Measurements from ENCODE around the gene MARCHF10.

MARCHF10 gene

DNA sequence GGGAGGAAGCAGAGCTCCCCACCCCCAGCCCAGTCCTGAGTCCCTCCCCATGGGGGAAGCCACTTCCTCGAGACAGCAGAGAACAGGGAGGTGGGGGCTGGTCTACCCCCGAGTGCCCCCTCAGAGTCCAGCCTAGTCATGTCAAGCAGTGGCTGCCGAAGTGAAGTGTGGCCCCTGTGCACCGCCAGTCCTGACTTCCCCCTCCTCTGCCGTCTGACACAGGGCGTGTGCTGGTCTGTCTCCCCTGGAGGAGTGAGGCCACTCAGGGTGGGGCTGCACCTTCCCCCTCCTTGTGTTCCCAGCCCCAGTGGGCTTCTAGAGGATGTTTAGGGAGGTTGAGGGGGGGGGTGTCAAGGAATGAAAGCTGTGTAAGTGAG is 133.8 kb downstream of the MARCHF10 start:
- no peak for DNase-seq

DNA sequence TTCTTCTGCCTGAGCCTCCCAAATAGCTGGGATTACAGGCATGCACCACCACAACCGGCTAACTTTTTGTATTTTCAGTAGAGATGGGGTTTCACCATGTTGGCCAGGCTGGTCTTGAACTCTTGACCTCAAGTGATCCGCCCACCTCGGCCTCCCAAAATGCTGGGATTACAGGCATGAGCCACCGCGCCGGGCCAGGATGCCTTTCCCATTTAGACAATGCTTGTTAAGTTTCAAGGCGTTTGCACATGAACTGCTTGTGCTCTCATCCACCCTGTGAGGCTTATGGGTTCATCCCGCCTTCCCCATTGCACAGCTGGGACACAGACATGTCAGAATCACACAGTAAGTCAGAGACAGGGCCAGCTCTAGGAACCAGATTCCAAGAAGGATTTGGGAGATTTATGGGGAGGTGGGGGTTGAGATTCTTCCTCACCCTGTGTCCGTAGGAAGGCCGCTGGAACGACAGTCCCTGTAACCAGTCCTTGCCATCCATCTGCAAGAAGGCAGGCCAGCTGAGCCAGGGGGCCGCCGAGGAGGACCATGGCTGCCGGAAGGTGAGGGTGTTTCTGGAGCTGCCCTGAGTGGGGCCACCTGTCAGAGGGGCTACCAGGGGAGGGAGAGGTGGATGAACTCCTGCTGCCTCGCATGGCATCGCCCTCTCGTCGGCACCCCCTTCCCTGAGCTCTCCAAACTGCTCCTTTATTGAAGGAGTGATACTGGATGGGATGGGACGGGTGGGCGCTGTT is 134.3 kb downstream of the MARCHF10 start:
- no peak for DNase-seq

DNA sequence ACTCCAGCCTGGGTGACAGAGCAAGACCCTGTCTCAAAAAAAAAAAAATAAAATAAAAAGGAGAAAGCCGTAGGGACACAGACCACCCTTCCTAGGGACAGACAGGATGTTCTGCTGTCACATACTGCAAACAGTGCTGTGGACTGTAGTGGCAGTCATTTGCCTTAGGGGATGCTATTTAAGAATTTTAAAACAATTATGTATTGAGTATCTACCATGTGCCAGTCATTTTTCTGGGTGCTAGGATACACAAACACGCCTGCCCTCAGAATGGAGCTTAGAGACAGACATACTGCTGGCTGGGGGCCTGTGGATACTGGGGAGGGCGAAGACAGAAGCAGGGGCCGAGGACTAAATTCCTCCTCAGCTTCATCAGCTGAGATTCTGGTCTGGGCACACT is 135.2 kb downstream of the MARCHF10 start:
- DNase-seq: no peak

DNA sequence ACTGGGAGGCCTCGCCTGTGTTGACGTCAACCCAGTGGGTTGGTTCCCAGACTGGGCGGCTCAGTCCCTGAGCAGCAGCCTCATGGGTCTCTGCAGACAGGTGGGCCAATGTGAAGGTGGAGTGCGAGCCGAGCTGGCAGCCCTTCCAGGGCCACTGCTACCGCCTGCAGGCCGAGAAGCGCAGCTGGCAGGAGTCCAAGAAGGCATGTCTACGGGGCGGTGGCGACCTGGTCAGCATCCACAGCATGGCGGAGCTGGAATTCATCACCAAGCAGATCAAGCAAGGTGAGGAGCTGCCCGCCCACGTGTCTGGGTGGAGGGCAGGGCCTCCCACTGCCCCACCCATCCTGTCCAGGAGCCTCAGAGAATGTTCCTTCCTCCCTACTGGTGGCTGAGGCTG is 136.6 kb downstream of the MARCHF10 start:
- no peak for DNase-seq

DNA sequence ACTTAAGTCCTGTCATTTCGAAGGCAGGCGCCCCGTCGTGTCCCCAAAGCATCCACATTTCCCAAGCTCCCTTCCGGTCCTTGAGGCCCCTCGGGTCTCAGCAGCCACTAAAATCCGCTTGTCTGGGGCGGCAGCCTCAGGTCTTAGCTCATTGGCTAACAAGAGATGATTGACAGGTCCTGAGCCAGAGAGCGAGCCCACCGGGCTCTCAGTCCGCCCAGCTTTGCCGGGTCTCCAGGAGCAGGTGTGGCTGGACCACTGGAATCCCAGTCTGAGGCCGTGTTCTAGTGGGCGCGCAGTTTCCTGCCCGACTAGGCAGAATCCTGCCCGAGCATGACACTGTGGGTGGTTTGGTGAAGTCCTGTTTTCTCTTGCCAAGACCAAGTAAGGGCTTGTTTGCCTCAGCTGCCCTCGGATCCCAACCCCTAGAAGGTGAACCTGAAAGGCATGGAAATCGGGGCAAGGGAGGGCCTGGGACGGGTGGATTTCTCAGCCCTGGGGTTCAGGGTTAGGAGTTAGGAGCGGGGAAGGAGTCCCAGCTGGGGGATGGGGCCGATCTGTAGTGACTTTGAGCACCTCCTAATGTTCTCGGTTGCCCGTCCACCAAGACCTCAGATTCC is 137.8 kb downstream of the MARCHF10 start:
- DNase-seq: no peak

DNA sequence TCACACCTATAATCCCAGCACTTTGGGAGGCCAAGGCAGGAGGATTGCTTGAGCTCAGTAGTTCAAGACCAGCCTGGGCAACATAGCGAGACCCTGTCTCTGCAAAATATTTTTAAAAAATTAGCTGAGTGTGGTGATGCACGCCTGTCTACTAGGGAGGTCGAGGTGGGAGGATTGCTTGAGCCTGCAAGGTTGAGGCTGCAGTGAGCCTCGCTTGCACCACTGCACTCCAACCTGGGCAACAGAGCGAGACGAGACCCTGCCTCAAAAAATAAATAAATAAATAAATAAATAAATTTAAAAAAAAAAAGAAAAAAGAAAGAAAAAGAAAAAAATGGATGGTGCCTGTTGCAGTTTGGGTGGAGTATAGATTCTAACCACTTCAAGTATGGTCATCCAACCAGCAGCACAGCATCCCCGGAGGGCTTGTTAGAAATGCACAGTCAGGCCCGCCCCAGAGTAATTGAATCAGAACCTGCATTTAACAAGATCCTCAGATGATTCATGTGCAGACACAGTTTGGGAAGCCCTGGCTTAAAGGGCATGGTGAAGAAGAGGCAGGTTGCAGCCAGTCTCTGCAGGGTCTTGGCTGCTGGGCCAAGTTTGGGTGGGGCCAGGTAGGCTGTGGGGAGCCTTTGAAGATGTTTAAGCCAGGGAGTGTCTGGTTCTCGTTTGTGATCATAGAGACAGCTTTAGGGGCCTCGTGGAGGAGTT is 139.9 kb downstream of the MARCHF10 start:
- DNase-seq: no peak

DNA sequence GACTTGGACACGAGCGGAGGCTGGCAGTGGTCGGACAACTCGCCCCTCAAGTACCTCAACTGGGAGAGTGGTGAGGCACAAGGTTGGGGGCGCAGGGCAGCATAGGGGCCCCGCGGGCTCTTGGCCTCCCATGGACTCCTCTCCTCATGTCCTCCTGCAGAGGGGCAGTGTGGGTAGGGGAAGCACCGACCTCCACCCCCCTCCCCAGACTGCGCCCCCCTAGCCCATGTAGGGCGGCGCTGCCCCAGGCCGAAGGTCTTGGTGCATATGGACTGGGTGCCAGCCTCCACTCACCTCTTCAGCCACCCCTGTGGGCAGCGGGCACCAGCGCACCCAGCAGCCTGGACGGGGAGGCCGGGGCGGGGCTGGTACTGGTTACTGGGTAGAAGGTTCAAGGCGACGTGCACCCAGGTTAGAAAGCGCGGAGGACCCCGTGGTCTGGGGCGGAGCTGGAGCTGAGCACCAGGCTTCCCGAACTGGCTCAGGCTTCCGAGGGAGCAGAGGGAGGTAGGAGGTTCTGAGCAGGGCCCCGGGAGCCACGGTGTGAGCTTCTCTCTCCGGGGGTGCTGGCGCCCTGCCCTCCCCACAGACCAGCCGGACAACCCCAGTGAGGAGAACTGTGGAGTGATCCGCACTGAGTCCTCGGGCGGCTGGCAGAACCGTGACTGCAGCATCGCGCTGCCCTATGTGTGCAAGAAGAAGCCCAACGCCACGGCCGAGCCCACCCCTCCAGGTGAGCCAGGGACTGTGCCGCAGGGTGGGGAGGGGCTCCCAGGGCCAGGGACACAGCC is 141.1 kb downstream of the MARCHF10 start:
- no peak for DNase-seq

DNA sequence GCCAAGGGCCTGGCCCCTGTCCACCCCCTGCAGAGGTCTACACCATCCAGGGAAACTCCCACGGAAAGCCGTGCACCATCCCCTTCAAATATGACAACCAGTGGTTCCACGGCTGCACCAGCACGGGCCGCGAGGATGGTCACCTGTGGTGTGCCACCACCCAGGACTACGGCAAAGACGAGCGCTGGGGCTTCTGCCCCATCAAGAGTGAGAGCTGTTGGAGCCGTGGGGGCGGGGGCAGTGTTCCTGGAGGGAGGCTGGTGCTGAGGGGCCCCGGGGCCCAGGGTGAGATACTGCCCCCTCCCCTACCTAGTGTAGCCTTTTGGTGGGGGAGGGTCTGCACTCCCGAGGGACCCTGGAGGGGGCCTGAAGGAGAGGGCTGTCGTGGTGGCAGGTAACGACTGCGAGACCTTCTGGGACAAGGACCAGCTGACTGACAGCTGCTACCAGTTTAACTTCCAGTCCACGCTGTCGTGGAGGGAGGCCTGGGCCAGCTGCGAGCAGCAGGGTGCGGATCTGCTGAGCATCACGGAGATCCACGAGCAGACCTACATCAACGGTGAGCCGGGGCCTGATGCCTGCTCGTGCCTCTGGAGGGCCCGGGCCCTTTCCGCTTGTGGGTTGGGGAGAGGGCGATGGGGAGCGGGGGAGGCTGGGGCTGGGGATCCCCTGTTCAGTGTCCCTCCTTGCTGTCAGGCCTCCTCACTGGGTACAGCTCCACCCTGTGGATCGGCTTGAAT is 141.9 kb downstream of the MARCHF10 start:
- DNase-seq: no peak

DNA sequence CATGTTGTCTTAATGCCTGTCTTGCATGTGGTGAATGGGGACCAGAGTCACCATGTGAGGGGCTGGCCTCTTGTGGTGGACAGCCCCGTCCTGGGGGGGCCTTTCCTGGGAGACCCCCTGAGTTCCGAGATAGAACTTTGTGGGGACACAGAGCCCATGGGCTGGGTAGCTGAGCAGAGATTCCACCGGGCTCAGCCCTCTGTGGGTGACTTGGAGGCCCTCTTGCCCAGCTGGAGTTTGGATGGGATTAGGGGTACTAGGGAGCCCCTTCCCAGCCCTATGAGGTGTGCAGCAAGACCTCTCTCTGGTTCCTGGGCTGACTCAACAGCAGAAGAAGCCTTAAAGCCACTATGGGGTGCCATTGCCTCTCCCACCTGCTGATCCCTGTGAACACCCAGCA is 142.5 kb downstream of the MARCHF10 start:
- DNase-seq: no peak

DNA sequence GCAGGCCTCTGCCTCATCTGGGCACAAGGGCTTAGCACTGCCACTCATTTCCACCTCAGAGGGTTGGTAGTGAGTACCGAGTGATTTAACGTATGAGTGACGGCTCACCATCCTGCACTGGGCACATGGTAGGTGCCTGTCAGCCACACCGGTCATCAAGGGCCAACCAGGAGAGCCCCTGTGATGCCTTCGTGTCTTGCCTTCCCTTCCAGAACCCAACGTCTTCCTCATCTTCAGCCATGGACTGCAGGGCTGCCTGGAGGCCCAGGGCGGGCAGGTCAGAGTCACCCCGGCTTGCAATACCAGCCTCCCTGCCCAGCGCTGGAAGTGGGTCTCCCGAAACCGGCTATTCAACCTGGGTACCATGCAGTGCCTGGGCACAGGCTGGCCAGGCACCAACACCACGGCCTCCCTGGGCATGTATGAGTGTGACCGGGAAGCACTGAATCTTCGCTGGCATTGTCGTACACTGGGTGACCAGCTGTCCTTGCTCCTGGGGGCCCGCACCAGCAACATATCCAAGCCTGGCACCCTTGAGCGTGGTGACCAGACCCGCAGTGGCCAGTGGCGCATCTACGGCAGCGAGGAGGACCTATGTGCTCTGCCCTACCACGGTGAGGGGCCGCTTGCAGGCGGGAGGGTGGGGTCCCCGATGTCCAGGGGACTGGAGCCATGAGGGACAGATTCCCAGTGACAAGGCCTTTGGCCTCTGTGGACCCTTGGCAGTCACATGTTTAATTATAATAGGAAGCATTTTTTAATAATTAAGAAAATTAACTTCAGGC is 143.6 kb downstream of the MARCHF10 start:
- DNase-seq: no peak

DNA sequence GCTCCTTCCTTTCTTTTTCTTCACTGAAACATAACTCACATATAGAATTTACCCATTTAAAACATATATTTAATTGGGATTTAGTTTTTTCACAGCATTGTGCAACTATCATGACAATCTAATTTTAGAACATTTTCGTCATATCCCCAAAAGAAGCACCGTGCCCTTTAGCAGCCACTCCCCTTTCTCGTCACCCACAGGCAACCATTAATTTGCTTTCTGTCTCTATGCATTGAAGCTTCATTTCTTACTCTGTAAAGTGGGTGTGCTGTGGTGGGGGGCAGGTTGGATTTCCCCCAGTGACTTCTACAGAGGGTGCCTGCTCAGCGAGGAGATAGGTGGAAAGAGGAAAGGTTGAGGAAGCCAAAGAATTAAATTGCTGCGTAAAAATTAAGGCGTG is 144.8 kb downstream of the MARCHF10 start:
- DNase-seq: no peak

DNA sequence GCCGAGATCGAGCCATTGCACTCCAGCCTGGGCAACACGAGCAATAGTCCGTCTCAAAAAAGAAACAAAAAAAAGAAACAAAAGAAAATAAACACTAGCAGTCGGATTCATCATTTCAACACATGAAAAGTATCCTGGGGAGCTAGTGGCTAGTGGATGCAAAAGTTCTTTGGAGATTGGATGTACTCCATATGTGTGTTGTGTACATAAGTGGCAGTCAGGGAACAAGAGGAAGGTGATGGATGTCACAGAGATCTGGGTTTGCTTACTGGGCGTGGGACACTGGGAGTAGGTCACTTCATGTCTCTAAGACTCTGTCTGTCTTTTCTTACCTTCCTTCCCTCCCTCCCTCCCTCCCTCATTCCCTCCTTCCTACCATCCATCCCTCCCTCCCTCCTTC is 145.3 kb downstream of the MARCHF10 start:
- DNase-seq: no peak

DNA sequence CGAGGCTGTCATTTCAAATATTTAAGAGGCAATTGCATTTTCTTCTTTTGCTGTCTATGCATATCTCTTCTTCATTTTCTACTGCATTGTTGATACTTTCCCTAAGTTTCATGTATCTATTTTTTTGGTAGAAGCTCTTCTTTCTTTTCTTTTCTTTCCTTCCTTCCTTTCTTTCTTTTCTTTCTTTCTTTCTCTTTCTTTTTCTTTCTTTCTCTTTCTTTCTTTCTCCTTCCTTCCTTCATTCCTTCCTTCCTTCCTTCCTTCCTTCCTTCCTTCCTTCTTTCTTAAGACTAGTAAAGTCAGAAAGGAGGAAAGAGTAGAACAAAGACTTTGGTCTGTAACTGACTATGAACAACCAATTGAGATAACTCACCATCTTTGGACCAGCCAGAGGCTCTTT is 146.8 kb downstream of the MARCHF10 start:
- no peak for DNase-seq

DNA sequence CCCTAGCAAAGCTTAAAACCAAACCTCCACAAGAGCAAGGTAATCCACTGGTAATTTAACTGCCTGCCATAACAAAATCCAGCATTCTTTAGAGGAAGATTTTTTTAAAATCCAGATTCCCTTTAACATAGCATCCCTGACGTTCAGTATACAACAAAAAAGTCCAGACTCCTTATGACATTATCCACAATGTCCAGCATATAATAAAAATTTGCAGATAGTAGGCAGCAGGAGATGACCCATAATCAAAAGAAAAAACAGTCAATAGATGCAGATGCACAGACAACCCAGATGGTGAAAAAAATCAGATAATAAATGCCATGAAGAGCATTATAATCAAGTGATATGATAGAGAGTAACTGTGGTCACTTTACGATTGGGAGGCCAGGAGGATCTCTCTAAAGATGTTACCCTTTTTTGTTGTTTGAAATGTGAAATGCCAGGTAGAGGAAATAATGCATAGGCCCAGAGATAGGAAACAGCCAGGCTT is 147.4 kb downstream of the MARCHF10 start:
- no peak for DNase-seq

DNA sequence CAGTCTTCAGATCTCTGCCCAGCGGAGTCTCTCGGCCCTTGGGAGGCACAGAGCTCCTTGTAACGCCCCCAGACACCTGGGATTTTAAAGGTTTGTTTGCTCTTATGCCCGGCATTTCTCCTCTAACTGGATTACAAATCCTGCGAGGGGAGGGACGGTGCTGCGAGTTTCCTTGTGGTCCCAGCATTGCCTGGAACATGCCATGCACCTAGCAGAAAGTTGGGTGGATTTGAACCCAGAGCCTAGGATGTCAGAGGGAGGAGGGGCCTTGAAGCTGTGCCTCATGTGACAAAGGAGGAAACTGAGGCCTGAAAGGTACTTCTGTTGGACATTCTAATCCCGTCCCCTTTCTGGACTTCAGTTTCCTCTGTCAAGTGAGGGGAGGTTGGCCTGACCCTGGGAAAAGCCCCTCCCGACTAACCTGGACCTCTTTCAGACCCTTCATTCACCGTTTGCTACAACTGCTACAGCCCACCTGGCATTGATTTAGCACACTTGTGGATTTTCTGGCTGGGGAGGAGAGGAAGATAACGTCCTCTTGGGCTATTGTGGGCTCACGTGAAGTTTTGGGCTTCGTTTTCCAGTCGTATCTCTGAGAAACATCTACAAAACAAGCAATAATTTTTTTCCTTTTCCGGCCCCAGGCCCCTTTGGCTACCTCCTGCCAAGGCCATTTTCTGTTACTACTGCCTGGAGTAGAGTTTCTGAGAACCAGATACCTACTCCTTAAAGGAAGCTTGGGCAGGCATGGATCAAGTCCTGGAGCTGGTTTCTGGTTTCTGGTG is 149.8 kb downstream of the MARCHF10 start:
- DNase-seq: no peak

DNA sequence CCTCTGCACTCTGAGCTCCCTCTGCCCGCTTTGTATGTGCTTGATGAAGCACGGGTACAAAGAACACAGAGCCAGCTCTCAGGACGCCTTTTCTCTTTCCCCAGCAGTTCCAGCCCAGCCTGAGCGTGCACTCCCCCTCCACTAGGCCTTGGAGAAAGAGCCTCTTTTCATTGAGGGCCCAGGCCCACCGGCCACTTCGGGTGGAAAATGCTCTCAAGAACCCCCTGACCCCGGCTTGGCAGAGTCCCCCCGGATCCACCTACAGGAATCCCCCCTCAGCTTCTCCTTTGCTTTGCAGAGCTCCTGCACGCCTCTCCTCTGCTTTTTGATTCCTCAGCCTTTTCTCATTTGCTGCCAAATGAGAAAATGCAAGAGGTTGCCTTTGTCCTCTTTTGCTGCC is 150.4 kb downstream of the MARCHF10 start:
- no peak for DNase-seq

DNA sequence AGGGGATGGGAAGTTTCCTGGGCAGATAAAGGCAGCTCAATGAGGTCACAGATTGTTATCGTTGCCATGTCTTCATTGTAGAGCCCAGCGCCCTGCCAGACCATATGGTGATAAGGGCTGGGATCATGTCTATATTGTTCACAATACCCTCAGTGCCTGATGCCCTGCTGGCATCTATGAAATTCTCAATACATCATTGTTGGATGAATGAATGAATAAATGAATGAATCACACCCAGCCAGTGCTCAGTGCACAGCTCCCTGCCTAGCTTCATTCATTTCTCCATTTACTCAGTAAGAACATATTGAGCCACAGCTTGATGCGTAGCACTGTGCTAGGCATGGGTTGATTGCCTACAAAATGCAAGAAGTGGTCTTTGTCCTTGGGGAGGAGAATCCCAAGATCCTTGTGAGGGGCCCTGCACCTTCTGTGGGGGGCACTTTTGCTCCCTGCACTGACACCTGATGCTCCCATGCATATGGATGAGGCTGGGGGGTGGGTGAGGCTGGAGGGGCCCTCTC is 150.9 kb downstream of the MARCHF10 start:
- DNase-seq: no peak

DNA sequence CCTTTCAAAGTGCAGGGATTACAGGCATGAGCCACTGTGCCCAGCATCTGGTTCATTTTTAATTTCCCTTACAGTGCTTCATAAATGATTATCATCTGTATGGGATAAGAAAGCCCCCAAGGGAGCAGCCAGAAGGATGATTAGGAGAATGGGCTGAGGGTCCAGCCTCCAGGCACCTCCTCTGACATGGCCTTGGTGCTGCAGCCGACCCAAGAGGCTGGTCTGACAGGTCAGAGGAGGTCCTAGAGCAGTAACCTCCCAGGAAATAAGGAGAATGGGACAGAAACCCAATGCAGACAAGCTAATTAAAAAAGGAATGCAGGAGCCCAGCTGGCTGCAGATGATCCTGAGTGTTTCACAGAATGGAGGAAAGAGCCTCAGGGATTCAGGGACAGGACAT is 151.7 kb downstream of the MARCHF10 start:
- no peak for DNase-seq

DNA sequence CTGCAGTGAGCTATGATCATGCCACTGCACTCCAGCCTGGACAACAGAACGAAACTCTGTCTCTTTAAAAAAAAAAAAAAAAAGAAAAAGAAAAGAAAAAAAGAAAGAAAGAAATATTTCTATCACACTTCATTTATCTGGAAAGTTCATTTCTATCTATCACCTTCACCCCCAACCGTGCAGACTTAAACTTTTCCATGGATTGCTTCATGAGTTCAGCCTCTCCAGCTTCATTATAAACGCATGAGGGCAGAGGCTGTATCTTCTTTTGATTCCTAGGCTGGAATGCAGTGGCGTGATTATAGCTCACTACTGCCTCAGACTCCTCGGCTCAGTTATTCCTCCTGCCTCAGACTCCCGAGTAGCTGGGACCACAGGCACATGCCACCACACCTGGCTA is 152.5 kb downstream of the MARCHF10 start:
- DNase-seq: no peak

Data from activated CD4-positive, alpha-beta T cell treated with anti-CD3 and anti-CD28 coated beads, Interleukin-2, amount 50 U/mL, for 48 hours (primary cell).